HG02623 (cell line): ENCODE results near the gene BLTP1.

Source experiments
- ATAC-seq: cut with Tn5 transposase; IDR thresholded peaks from one replicate; pipeline ENCODE4 v1.9.1; 2021; ENCODE audit warnings: moderate library complexity; ENCODE audit not compliant: unreplicated experiment

The BLTP1 gene

GRCh38 chr4:122170775-122171174 is 18.6 kb downstream of the BLTP1 start:
- ATAC-seq, result no peak

- ATAC-seq, result no peak
These were observed 19.2 kb downstream of the BLTP1 start for GRCh38 chr4:122171323-122171722.

- no peak for ATAC-seq
These were observed 20.1 kb downstream of the BLTP1 start for GRCh38 chr4:122172266-122172665.

DNA sequence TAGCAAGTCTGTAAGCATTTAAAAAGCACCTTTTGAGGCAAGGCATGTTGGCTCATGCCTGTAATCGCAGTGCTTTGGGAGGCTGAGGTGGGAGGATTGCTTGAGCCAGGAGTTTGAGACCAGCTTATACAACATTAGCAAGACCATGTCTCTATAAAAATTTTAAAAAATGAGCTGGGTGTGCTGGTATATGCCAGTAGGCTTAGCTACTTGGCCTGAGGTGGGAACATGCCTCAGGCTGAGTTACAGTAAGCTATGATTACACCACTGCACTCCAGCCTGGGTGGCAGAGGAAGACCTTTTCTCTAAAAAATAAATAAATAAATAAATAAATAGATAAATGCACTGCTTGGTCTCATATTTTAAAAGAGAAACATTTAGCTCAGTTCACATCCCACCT is 26.8 kb downstream of the BLTP1 start:
- ATAC-seq, result no peak

DNA sequence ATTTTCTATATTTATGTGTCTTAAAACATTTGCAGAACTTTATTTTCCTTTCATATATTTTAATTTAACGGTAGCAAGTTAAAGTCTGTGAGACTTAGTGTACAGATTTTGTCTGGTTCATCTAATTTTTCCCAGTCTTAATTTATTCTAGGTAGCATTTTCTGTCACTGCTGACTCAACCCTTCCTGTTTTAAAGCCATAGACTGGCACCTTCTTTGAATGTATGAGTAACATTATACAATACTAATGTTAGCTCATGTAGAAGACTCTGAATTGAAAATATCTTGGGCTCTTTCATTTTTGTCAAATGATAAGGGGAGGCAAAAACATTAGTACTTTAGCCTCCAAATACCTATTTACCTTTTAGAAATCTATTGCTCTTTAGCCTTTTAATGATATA is 43.6 kb downstream of the BLTP1 start:
- ATAC-seq, result no peak
